Duodenal mucosa (tissue), 2 donors: Measurements from ENCODE around the gene ARHGAP25.

Experiments
- H3K27ac ChIP-seq: one replicate; pipeline ENCODE4 v1.7.0; 2013; ENCODE audit warnings: low read depth, low read length
- H3K27me3 ChIP-seq, 2 donors: one replicate each; pipeline ENCODE4 v1.7.0; 2013; ENCODE audit warnings: low read length in 2 of 2, control low read depth in 1 of 2; ENCODE audit not compliant: insufficient read depth in 2 of 2, control insufficient read depth in 1 of 2
- H3K36me3 ChIP-seq, 2 donors: one replicate each; pipeline ENCODE4 v1.7.0; 2013; ENCODE audit warnings: low read length in 2 of 2, control low read depth in 1 of 2; ENCODE audit not compliant: insufficient read depth in 2 of 2, control insufficient read depth in 1 of 2
- H3K4me1 ChIP-seq, 2 donors: one replicate each; pipeline ENCODE4 v1.7.0; 2013; ENCODE audit warnings: low read length in 2 of 2, control low read depth in 1 of 2; ENCODE audit not compliant: insufficient read depth in 2 of 2, control insufficient read depth in 1 of 2
- H3K4me3 ChIP-seq, 2 donors: one replicate each; pipeline ENCODE4 v1.7.0; 2013; ENCODE audit warnings: low read length in 2 of 2, low read depth in 1 of 2
- H3K9ac ChIP-seq, 2 donors: one replicate each; pipeline ENCODE4 v1.7.0; 2013; ENCODE audit warnings: low read length in 2 of 2, low read depth in 1 of 2
- H3K9me3 ChIP-seq, 2 donors: one replicate each; pipeline ENCODE4 v1.7.0; 2013; ENCODE audit warnings: low read length in 2 of 2, control low read depth in 1 of 2; ENCODE audit not compliant: control insufficient read depth in 1 of 2

The ARHGAP25 gene

DNA sequence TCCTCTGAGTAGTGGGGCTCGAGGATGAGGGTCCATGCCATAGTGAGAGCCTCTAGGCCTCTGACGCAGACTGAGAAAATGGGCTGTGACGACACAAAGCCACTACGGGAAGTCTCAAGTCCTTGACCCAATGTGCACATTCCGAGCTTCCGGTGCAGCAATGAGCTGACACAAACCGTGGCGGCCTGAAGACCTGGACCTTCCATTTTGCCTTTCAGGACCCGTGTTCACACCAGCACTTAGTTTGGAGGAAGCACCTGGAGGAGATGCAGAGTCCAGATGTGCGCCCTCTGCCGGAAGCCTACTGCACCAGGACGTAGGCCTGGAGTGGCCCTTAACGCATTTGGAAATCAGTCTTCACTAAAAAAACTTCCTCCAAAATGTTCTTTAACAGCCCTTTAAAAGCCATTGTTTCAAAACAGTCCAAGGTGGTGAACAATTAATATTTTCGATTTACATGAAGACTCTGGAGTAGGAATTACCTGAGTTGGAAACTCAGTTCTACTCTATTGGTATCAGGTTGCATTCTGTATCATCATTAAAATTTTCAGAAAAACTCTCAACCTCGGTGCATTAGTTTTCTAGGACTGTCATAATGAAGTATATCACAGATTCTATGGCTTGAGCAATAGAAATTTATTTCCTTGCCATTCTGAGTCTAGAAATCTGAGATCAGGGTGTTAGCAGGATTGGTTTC, 102.7 kb downstream of the ARHGAP25 start:
- H3K9me3 ChIP-seq, result no peaks in the 10 kb centered on the region
- H3K36me3 ChIP-seq, result no peaks in the 10 kb centered on the region
- no peaks in the 10 kb centered on the region for H3K27me3 ChIP-seq
- H3K9ac ChIP-seq, result no peak overlapping the region
- no peak overlapping the region for H3K4me3 ChIP-seq
- H3K4me1 ChIP-seq, result peaks cover 10 to 15% of the 10 kb centered on the region in 2 donors
- no peak overlapping the region for H3K27ac ChIP-seq

DNA sequence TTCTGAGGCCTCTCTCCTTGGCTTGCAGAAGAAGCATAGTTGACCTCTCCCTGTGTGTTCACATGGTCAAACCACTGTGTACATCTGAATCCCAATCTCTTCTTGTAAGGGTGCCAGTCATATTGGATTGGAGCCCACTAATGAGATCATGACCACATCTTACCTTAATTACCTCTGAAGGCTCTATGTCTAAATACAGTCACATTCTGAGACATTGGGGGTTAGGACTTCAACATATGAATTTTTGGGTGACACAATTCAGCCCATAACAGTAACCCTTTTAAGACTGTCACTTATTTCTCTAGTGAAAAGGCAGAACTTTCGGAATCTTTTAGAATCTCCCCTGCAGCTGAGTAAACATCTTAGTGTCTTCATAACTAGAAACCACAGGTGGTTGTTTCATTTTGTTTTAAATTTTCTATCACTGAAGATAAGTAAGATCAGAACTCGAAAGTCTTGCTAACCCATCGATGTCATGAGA, 103.3 kb downstream of the ARHGAP25 start:
- H3K9me3 ChIP-seq, result no peaks in the 10 kb centered on the region
- no peaks in the 10 kb centered on the region for H3K27me3 ChIP-seq

DNA sequence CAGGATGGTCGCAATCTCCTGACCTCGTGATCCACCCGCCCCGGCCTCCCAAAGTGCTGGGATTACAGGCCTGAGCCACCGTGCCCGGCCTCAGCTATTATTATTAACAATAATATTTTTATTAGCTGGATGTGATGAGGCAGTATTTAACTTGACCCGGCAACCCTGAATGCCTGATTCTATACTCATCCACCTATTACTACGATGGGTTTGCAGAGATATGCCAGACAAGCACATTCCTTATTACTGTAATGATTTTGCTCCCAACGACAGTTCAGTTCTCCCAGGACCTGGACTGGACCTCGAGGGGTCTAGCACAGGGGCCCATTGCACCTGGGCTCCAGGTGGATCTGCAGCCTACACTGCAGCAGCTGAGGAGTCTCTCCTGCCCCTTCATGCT, 104.0 kb downstream of the ARHGAP25 start:
- no peaks in the 10 kb centered on the region for H3K9me3 ChIP-seq
- H3K4me1 ChIP-seq, result peaks cover 3 to 7% of the 10 kb centered on the region in 2 donors
- H3K4me3 ChIP-seq, result no peak overlapping the region
- H3K36me3 ChIP-seq, result no peaks in the 10 kb centered on the region
- H3K27me3 ChIP-seq, result no peaks in the 10 kb centered on the region
- H3K27ac ChIP-seq, result no peak overlapping the region
- no peak overlapping the region for H3K9ac ChIP-seq

More for the DNA sequence above, 103.3 kb downstream of the ARHGAP25 start:
- Histone ChIP-seq H3K36me3 (no peaks in the 10 kb centered on the region), H3K4me3 (no peak overlapping the region), H3K27ac (no peak overlapping the region), H3K4me1 (peaks cover 4 to 9% of the 10 kb centered on the region in 2 donors), H3K9ac (no peak overlapping the region)

DNA sequence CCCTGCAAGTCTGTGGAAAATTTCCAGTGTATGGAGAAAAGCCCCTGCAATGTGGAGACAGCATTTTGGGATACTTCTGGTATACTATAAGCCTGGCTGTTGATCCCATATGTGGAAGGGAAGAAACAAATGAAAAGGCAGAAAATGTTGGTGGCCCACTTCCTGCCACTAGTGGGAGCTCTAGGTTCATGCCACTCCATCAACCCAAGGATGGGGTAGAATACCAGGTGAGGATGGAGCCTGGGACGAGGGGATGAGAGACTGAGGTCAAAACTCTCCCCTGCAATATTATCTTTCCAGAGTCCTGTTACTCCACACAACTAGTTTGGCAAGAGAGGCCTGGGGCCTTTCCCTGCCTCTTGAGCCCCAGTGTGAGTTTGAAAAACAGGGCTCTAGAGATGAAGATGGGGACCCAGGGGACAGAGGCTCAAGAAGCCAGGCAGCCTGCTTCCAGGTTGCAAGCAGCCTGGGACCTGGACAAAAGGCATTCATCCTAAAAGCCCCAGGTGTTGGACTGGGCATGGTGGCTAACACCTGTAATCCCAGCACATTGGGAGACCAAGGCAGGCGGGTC, 104.7 kb downstream of the ARHGAP25 start:
- Histone ChIP-seq H3K36me3 (no peaks in the 10 kb centered on the region), H3K9me3 (no peaks in the 10 kb centered on the region), H3K27me3 (no peaks in the 10 kb centered on the region), H3K9ac (no peak overlapping the region), H3K4me3 (no peak overlapping the region), H3K4me1 (peaks cover 3 to 7% of the 10 kb centered on the region in 2 donors), H3K27ac (no peak overlapping the region)

DNA sequence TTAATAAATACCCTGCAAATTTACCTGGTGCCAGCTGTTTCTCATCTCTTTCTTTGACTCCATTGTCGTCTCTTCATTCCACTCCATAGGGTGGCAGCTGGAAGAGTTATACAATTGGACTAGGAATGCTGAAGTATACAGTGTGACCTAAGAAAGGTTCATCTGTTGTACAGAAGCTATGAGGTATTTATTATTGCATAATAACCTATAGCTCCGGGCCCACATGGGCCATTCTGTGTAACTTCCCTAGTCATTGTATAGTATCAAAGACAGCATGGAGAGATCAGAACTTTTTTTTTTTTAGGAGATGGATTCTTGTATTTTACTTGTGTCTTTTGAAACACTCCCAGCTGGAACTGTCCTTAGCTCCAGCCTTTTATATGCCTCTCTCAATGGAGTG, 110.4 kb downstream of the ARHGAP25 start:
- H3K9ac ChIP-seq, result no peak overlapping the region
- H3K27ac ChIP-seq, result no peak overlapping the region
- H3K27me3 ChIP-seq, result no peaks in the 10 kb centered on the region
- H3K4me3 ChIP-seq, result no peak overlapping the region
- H3K4me1 ChIP-seq, result peaks cover 0 to 6% of the 10 kb centered on the region in 2 donors
- H3K9me3 ChIP-seq, result no peaks in the 10 kb centered on the region
- H3K36me3 ChIP-seq, result no peaks in the 10 kb centered on the region

DNA sequence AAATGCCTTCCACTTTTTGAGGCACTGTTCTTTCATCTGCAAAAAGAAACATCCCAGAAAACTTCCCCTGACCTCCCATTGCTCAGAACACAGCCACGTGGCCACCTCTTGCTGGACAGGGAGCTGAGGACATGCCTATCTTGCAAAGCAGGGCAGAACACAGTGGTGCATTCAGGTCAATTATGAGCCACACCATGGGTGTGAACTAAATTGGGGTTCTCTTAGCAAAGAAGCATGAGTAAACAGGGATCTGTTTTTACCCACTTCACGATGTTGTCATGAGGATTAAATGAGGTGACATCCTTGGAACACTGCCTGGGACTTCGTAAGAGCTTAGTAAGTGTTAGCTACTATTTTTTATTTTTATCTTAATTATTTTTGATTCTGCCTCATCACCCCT, 111.5 kb downstream of the ARHGAP25 start:
- Histone ChIP-seq H3K27me3 (no peaks in the 10 kb centered on the region), H3K27ac (no peak overlapping the region), H3K36me3 (no peaks in the 10 kb centered on the region), H3K9me3 (no peaks in the 10 kb centered on the region), H3K9ac (no peak overlapping the region), H3K4me1 (peaks cover 0 to 6% of the 10 kb centered on the region in 2 donors), H3K4me3 (no peak overlapping the region)

DNA sequence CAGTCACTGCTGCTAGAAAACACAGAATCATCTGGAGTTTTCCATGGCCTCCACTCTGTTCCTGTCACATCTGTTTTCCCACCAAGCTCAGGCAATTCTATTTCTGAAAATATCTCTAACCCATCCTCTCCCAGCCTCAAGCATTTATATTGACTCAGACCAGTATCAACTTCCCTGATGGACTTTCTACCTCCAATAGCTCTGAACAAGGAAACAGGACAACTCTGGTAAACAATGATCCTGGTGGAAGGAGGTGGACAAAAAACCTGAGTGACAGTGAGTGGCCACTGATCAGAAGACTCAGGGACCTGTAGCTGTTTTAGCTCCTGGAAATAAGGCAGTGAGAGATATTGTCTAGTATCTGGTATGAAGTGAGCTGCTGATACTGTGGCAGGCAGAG, 113.1 kb downstream of the ARHGAP25 start:
- Histone ChIP-seq H3K36me3 (no peaks in the 10 kb centered on the region), H3K27ac (no peak overlapping the region), H3K4me1 (peaks cover 0 to 6% of the 10 kb centered on the region in 2 donors), H3K9ac (no peak overlapping the region), H3K27me3 (no peaks in the 10 kb centered on the region), H3K4me3 (no peak overlapping the region), H3K9me3 (no peaks in the 10 kb centered on the region)

DNA sequence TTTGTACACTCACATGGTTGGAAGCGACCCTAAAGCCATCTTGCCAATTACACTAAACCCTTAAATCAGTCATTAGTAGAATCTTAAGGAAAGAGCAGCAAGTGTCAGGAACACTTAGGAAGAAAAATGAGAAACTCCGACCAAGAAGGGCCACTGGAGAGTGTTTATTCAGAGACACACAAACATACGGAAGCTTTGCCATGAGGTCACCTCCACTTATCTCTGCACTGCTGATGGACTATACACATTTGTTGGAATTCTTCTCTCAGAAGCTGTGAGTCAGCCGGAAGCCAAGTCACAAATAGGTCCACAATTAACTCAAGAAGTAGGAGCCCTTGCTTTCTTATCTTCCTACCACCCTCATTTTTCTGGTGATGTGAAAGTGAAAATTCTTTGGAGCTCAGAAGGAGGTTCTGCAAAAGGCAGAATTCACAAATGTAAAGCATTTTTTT, 115.0 kb downstream of the ARHGAP25 start:
- H3K9ac ChIP-seq, result no peak overlapping the region
- no peak overlapping the region for H3K27ac ChIP-seq
- H3K4me1 ChIP-seq, result peaks cover 0 to 6% of the 10 kb centered on the region in 2 donors
- no peak overlapping the region for H3K4me3 ChIP-seq
- no peaks in the 10 kb centered on the region for H3K36me3 ChIP-seq
- H3K9me3 ChIP-seq, result no peaks in the 10 kb centered on the region
- no peaks in the 10 kb centered on the region for H3K27me3 ChIP-seq

DNA sequence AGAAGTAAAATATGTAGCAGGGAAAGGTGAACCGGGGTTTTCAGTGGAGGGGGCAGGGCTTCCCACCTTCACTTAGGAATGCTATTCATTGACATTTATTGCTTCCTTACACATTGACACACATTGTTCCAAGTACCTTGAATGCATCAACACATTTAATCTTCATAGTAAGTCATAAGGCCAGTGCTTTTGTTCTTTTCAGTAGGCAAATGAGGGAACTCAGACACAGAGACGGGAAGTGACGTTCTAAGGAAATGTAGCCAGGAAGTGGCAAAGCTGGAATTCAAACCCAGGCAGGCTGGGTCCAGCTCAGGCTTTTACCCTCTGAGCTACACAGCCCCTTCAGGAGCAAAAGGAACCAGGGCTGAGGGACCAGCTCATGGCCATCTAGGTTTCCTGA, 115.9 kb downstream of the ARHGAP25 start:
- Histone ChIP-seq H3K36me3 (no peaks in the 10 kb centered on the region), H3K27ac (no peak overlapping the region), H3K9me3 (no peaks in the 10 kb centered on the region), H3K9ac (no peak overlapping the region), H3K27me3 (no peaks in the 10 kb centered on the region), H3K4me3 (no peak overlapping the region), H3K4me1 (peaks cover 0 to 6% of the 10 kb centered on the region in 2 donors)

DNA sequence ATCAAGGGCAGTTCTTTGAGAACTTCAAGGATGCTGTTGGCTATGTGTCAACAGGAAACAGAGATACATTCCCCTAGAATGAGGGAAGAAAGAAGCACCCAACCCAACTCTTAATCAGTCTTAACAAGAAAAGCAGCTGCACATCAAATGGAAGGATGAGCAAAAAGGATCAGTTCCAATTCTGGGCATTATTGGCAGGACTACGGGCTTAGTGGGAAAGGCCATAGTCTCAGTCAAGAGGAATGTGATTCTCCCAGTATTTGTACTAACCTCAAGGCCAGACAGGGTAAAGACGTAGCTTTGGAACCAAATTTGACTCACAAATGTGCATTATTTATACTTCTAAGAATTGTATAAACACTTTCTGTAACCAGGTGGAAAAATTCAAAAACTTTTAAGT, 118.4 kb downstream of the ARHGAP25 start:
- no peak overlapping the region for H3K9ac ChIP-seq
- H3K4me3 ChIP-seq, result no peak overlapping the region
- no peak overlapping the region for H3K27ac ChIP-seq
- H3K9me3 ChIP-seq, result no peaks in the 10 kb centered on the region
- no peaks in the 10 kb centered on the region for H3K36me3 ChIP-seq
- H3K27me3 ChIP-seq, result no peaks in the 10 kb centered on the region
- peaks cover 0 to under 1% of the 10 kb centered on the region in 2 donors for H3K4me1 ChIP-seq
